ENCODE measurements around the gene RABL6.
"Not testable (repeated sequence)": the region's sequence is repeated elsewhere in the genome, so short reads cannot be mapped to it uniquely, and the experiment has no call there.

The RABL6 gene

DNA sequence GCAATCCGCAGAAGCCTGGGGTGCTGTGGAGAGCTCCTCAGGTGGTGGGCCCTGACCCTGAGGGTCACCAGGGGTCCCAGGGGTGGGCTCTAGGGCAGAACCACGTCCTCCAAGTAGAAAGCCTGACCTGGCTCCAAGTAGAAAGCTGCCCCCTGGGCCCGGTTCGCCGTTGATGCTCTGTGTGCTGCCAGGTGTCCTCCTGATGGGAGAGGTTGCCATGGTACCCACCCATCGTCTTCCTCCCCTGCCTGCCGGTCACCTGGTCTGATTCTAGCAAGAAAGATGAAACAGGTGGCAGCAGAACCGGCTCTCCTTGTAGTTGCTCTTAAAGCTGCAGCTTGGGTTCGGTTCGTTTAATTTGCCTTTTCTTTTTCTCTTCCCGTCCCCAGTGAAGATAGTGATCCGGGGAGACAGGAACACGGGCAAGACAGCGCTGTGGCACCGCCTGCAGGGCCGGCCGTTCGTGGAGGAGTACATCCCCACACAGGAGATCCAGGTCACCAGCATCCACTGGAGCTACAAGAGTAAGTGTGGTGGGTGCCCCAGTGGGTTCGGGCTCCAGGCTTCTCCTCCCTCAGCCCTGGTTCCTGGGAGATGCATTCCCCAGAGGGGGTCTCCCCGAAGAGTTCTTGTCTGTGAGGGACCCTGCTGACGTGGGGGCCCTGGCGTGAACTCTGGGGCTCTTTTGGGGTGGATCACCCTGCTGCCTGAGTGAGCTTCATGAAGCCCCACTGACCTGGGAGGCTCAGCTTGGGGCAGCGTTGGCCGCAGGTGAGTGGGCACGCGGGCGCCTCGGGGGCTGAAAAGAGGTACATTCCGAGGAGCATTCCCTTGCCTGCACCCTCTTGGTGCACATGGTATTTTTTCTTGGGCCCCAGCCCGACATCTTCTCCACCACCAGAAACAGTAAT is 15.6 kb downstream of the RABL6 start:
- DNase-seq = no peak

DNA sequence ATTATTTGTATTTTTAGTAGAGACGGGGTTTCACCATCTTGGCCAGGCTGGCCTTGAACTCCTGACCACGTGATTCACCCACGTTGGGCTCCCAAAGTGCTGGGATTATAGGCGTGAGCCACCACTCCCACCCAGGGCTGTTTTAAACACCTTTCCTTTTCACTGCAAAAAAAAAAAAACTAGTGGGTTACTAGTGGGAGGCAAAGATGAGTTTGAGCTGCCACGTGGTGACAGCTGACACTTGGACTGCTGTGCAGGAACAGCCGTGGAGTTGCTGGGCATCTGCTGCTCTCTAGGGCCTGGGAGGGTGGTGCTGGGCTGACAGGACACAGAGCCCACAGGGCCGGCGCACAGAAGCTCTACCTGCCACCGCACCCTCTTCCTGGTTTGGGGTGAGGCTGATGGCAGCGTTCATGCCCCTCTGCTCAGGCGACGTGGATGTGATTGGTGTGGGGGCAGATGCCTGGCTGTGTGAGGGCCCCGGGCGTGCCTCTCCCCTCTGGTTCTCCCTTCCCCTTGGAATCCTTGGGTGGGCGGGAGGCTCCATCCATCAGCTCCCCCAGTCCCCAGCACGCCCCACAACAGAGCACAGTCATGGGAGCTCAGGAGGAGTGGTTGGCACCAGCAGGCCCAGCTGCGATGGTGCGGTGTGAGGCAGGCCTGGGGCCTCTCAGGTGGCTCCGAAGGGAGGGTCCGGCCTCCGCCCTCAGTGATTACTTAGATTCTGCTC is 16.9 kb downstream of the RABL6 start:
- DNase-seq = no peak

DNA sequence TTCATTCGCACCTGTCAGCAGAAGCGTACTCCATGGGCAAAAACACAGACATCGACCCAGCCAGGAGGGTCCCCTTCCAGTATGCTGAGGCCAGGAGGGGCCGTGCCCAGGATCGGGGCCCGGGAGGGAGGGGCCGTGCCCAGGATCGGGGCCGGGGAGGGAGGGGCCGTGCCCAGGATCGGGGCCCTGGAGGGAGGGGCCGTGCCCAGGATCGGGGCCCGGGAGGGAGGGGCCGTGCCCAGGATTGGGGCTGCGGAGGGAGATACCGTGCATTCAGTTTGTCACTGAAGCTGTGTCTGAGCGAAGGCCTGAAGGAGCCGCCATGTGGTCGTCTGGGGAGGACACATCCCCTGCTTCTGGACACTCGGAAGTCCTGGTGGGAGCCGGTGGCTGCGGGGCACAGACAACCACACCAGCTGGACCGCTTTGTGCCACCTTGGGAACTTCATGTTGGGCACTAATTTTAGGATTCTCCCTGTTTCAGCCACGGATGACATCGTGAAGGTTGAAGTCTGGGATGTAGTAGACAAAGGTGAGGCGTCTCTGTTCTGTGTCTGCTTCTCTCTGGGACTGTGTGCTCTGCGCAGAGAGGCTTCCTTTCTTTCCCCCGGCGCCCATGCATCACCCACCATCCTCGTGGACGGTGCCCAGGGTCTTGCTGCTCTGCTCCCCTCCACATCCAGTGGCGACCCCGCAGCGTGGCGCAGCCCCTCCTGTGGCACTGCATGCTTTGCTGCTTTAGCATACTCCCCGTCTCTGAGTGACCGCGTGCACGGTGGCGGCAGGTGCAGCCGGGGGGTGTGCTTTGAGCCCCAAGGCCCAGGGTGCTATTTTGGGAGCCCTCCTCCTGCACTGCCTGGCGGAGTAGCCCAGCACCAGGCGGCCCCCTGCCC is 17.8 kb downstream of the RABL6 start:
- no peak for DNase-seq

DNA sequence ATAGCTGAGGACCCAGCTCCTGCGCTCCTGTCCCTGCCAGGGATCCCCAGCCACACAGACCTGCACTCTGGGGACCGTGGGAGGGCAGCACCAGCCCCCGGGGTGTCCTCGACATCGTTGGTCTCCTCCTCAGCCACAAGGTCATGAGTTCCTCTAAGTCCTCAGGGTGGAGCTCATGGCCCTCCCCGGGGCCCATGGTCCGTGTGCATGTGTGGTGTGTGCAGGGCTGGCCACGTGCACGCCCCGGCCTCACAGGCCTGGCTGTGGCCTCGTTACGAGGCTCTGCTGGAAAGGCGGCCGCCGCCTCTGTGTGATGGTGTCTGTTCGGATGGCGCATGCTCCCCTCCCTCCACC is 18.4 kb downstream of the RABL6 start:
- no peak for DNase-seq

DNA sequence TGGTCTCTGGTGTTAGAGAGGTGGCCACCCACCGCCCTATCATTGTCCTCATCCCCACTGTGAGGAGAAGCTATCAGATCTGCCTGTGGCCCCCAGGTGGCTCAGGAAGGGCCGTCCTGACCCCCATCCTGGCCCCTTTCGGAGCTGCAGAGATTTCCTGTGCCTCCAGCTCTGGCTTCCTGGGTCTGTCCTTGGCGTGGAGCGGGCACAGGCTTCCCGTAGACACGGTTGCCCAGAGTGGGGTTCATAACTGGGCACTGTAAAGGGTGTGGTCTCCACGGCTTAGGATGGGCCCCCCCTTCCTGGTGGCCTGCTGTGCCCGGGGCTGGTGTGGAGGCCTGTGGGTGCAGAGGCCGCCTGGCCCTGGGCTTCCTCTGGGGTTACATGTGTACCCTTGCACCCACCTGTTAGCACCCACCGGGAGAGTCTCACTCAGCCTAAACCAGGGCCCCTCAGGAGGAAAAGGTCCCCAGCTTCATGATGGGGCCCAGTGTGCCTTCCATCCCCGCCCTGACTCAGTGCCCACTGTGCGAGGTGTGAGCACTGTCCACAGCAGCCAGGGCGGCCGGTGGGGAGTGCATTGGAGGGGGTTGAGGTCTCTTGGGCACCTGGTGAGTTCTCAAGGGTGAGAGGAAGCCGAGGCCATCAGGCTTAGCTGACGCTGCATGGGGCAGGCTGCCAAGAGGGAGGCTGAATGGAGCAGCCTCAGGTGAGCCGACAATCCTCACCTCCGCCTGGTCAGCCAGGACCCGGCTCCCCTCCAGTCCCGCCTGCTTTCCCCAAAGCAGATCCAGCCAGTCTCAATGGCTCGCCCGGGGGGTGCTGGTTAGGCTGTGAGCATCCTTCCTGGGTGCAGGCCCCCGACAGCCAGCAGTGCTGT is 19.2 kb downstream of the RABL6 start:
- no peak for DNase-seq

DNA sequence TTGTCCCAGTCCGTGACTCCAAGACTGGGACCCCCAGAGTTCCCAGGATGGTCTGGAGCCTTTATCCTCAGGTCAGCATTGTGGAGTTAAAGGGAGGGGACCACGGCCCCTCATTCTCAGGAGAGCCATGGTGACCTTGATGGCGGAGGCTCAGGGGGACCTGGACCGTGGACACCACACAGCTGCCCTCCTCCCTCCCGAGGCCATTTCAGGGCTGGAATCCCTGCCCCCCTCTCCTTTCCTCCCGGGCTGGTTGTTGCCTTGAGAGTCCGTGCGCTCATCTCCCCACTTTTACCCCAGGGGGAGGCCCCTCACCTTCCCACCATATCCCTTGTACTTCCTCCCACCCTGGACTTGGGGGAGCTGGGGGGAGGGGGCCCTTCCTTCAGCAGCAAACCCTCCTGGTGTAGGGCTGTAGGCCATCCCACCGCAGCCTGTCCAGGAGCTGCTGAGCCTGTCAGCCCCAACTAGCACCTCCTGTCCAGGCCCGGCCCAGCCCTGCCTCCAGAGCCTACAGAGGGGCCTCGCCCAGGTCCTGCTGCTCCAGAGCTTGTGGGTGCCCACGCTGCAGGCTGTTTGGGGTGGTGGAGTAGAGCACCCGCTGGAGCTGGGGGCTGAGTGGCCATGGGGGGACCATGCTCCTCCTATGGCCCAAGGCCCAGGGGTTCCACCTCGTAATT is 20.2 kb downstream of the RABL6 start:
- no peak for DNase-seq

DNA sequence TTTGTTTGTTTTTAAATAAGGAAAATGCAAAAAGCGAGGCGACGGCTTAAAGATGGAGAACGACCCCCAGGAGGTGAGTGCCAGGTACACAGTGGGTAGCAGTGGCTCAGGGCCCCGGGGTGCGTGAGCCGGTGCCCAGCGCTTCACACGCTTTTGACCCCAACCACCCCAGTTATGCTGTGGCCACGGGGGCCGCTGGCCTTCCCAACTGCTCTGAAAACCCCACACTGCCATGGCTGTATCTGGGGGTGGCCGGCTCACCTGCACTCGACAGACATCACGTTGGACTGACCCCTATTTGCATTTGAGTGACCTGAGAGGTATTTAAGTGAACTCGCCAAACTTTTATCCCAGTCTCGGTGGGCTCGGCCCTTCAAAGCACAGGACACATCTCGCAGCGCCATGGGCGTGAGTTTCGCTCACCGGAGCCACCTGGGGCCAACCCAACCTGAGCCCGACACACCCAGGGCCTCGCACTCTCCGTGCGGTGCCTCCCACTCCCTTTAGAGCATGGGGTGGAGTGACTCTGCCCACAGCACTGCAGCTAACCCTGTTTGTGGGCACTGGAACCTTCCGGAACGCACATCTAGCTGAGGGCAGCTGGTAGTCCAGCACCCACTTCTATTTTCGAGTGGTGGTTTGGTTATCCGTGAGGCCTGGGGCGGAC is 20.9 kb downstream of the RABL6 start:
- no peak for DNase-seq

DNA sequence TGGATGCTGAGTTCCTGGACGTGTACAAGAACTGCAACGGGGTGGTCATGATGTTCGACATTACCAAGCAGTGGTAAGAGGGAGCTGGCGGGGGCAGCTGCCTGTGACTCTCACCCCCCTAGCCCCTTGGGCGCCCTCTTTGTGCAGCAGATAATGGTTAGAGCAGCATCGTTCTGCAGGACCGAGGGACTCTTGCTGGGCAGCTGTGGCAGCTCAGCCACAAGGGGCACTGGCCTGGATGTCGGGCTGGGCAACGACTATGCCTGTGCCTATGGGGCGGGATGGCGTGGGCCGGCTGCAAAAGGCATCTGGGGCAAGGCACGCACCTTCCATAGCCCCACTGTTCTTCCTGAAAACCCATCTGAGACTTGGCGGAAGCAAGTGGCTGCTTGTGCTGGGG is 21.7 kb downstream of the RABL6 start:
- no peak for DNase-seq

DNA sequence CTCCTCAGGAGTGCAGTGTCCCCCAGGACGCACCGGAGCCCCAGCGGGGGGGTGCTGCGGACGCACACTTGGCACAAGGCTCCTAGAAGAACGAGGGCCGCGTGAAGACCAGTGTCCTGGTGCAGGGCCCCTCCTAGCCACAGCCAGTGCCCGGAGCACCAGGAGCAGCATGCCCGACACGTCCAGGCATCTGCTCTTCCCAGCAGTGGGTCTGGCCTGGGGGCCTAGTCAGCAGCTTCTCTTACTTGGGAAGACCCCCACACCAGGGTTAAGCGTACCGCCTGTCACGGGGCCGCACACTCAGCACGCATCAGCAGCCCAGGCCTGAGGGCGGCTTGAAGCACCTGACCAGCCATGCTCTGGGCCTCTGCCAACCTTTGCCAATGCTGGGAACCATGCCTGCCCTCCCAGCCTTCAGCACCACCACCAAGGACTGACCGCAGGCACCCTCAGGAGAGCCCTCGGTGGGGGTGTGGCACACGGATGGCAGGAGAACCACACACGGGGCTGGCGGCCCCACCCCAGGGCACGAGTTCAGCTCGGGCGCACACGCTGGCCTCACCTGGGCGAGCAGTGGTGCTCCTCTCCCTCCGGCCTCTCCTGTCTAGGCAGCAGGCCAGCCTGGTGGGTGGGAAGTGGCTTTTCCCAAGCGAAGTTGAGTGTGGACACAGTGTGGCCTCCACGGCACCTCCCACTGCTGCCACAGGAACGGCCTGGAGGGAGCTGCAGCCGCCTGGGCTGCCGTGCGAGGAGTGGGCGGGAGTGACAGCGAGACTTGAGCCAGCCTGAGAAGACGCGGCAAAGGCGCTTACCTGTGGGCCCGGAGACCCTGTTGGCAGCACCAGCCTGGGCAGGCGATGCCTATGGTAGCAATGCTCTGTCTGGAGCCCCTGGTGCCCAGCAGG is 22.5 kb downstream of the RABL6 start:
- DNase-seq = no peak

DNA sequence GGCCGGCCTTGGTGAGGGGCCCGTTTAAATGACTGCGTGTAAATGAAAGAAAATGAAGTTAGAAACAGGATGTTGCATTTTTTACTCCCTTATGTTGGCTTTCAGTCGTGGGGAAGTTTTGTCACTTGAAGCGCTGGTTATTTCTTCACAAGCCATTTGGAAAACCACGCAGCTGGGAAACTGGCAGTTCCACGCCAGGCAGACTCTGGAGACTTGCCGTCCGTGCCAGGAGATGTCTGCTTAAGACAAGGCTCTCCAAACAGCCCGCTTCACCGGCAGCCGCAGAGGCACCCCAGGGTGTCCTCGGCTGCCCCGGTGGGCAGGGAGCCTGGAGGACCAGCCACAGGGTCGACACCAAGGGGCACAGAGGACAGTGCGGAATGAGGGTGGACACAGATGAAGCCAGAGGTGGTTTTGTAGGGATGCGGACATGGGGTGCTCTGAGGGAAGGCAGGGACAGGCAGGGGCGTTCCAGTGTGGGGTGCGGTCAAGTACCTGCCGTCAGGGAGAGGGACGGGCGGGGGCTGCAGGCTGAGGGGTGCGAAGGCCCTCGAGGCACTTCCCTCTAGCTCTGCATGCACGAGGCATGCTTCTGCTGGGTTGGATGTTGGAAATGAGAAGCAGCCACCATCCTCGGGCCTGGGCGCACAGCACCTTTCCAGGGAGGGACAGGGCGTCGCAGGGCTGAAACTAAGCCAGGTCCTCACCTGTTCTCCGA is 23.4 kb downstream of the RABL6 start:
- no peak for DNase-seq

DNA sequence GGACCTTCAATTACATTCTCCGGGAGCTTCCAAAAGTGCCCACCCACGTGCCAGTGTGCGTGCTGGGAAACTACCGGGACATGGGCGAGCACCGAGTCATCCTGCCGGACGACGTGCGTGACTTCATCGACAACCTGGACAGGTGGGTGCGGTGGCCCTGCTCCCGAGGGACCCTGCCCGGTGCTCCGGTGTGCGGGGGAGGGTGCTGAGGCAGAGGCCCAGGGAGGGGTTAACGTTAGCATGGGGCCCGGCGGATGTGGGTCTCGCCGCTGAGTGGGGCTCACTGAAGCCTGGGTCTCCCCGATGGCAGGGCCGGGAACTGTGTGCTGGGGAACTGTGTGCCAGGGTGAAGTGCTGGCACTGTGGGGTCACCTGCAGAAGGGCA is 24.0 kb downstream of the RABL6 start:
- no peak for DNase-seq

DNA sequence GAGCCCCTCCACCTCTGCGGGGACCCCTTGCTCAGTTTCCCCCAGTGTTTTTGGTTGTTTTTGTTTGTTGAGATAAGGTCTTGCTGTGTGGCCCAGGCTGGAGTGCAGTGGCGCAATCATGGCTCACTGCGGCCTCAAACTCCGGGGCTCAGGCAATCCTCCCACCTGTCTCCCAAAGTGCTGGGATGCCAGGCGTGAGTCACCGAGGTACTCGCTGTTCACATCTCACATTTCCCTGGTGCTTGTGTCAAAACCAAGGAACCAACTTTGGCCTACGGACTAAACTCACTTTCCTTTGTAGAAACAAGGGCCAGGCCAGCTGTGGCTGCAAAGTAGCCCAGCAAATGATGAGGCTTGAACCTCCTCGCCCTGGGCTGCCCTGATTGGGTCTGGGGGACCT is 24.8 kb downstream of the RABL6 start:
- no peak for DNase-seq

DNA sequence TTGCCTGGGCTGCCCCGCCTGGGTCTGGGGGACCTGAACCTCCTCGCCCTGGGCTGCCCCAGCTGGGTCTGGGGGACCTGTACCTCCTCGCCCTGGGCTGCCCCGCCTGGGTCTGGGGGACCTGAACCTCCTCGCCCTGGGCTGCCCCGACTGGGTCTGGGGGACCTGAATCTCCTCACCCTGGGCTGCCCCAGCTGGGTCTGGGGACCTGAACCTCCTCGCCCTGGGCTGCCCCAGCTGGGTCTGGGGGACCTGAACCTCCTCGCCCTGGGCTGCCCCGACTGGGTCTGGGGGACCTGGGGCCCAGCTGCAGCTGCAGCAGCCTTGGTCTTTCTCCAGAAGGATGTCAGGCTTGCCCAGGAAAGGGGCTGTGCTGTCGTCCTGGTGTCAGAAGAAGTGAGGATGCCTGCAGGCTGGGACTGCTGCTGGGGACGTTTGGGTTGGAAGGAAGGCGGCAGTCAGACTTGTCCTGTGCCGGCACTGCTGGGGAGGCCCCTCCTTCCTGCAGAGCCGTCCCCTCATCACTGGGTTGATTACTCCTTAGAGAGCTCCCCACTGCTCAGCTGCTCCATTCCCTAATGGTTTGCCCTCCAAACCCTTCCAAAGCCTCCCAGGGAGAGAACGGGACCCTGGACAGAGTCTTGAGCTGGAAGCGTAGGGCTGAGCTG is 25.8 kb downstream of the RABL6 start:
- not testable (repeated sequence) for DNase-seq

DNA sequence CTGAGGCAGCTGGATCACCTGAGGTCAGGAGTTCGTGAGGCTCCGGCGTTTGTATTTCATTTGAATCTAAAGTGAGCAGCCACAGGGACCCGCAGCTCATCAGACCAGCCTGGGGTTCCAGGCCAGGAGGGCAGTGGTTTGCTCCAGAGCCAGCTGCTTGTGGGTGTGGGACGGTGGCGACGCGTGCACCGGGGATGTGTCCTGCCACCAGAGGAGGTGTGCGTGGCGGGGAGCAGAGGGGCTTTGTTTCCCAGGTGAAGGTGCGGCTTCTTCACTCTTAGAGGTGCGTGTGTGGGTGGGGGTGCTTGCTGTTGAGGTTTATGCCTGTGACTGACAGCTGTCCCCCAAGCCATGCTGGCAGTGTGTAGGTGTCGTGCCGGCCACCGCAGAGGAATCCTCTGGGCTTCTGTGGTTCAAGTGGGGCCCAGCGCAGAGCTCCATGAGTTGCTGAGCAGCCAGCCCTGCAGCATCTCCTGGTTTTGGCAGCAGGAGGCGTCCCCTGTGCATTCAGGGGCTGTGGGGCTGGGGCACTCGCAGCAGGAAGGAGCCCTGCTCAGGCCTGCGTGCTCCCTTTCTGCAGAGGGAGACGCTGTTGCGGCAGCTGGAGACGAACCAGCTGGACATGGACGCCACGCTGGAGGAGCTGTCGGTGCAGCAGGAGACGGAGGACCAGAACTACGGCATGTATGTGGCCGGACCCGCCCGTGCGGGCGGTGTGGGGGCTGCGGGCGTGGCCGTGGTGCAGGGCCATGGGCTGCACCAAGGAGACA is 27.6 kb downstream of the RABL6 start:
- DNase-seq = no peak

DNA sequence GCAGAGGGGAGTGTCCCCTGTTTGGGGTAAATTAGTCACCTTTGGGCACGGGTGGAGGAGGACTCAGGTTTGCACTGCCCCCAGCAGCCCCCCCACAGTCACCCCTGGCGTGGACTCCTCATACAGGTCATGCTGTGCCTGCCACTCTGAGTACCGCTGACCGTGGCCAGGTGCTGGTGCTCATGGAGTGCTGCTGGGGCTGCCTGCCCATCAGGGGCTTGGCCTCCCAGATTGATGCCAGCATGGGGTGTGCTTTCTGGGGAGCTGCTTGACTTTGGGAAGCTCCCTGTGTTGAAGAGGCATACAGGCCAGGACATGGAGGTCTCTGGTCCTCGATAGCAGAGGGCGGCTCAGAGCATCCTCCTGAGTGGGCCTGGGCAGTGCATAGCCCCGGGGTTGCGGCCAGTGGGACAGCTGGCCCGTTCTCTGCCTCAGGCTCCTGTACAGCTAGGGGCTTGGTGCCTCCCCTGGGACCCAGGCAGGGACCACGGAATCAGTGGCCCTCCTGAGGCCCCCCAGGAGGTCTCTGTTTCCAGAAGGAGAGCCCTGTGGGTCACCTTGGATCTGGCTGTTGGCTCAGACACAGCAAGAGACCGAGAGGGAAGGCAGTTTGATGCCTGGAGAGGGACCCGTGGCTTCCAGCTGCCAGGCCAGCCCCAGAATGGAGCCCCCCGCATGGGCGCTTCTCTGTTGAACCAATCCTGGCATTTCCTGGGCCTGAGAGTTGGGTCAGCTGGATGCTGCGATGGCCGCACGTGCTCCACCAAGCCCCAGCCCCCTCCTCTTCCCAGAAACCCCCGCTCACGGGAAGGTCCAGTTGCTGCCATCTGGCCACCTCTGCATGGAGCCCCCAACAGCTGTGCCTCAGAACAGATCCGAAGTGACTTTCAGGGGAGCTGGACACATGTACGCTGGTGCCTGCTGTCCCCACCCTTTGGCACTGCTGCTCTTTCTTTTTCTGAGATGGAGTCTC is 28.5 kb downstream of the RABL6 start:
- DNase-seq = no peak

DNA sequence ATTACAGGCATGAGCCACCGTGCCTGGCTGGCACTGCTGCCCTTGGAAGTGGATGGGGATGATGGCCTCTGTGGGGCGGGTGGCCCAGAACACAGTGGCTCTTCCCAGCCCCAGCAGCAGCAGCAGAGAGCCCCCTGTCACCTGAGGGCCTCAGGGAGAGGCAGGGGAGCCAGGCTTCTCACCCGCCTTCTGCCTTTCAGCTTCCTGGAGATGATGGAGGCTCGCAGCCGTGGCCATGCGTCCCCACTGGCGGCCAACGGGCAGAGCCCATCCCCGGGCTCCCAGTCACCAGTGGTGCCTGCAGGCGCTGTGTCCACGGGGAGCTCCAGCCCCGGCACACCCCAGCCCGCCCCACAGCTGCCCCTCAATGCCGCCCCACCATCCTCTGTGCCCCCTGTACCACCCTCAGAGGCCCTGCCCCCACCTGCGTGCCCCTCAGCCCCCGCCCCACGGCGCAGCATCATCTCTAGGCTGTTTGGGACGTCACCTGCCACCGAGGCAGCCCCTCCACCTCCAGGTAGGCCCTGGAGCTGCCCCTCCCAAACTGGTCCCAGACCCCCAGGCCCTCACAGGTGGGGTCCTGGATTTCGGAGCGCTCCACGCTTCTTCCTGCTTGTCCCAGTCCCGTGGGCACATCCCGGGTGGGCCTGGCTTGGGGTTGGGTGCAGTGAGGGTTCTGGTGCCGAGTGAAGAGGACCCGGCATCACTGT is 29.6 kb downstream of the RABL6 start:
- no peak for DNase-seq
